Measurements from ENCODE around the gene AKT2.
"Not testable (repeated sequence)": the region's sequence is repeated elsewhere in the genome, so short reads cannot be mapped to it uniquely, and the experiment has no call there.

AKT2 gene

DNA sequence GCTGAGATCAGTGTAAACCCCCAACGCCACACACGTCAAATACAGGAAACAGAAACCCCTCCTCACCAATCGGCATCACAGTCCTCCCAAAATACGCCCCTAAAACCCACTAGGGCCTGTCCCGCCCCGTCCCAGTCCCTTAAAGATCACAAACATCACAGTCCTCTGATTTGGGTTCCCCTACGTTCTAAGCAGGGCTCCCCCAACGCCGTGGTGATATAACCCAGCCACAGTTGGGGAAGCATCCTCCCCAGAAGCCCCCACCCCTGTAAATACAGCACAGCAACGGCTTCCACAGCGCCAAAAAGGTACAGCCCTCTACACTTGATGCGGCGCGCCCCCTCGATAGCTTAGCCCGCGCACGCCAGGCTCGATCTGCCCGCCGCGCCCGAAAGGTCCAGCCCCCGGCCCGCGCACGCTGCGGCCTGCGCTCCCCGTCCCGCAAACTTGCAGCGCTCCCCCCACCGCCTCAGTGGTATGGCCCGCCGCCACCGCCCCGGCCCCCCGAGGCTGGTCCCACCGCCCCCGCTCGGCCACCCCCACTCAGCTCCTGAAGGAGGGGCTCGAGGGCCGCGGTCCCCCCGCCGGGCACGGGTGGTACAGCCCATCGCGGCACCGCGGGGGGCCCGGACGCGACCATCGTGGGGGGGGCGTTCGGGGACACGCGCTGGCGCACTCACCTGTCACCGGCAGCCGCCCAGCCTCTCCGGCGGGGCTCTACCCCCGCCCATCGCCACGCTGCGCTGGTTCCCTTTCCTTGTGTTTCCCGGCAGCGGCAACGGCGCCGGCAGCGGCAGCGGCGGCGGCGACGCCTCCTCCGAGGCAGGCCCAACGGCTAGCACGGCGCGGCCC lies at the start of gene AKT2:
AKT2 (minus strand) TSS at position 845 of the 852 bp plus-strand sequence. CDS start 20,078 bp downstream, outside the sequence.
- in situ Hi-C loops (cut with HindIII; ENCODE audit: low sequenced_read_pairs): no loop called here

DNA sequence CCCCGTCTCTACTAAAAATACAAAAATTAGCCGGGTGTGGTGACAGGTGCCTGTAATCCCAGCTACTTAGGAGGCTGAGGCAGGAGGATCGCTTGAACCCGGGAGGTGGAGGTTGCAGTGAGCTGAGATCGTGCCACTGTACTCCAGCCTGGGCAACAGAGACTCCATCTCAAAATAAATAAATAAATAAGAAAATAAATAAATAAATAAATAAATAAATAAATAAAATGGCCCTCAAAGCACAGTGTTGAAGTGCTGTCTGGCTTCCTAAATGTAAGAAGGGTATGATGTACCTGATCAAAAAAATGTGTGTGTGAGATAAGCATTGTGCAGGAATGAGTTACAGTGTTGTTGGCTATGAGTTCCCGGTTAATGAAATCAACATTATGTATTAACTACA lies 47.9 kb upstream of the AKT2 start:
- in situ Hi-C loops (cut with HindIII; ENCODE audit: low sequenced_read_pairs): not testable (repeated sequence)

DNA sequence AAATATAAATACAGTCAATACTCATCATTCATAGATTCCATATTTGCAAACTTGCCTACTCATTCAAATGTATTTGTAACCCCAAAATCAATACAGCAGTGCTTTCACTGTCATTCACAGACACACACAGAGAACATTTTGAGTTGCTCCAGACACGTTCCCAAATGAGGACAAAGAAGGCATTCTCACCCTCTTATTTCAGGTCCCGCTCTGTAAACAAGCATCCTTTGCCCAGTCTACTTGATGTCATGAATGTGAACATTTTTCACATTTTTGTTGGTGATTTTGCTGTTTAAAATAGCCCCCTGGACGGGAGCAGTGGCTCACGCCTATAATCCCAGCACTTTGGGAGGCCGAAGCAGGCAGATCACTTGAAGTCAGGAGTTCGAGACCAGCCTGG lies 47.5 kb upstream of the AKT2 start:
- in situ Hi-C loops (cut with HindIII; ENCODE audit: low sequenced_read_pairs): no loop called here

DNA sequence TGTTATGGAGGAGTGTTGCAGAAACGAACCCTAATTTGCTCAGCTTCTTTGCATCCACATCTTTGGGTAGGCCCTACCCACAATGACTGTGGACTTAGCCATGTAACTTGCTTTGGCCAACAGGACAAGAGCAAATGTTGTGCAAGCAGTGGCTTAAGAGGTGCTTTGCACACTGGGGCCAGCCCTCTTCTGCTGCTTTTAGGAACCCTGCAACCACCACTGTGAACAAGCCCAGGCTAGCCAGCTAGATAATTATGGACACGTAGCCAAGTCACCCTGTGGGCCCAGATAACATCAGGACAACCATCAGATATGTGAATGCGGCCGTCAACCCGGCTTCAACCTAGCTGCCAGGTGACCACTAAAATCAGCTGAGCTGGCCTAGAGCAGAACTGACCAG lies 45.9 kb upstream of the AKT2 start:
- in situ Hi-C loops (cut with HindIII; ENCODE audit: low sequenced_read_pairs): no loop called here

DNA sequence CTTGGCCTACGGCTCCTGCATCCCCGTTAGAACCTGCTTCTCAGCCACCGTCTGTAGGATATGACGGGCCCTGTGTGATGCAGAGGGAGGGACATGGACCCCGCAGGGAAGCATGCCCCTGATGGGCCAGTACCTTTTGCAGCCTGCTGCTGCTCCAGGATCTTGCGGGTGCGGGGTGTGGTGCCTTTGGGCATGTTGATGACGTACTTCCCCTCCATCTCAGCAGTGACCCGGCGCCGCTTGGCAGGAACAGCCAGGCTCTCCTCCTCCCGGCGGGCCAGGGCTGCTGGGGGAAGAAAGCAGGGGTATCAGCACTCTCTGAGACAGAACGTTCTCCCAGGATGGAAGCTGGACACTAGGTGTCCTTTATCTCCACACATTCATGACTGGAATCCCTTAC lies 41.1 kb upstream of the AKT2 start:
- in situ Hi-C loops (cut with HindIII; ENCODE audit: low sequenced_read_pairs): no loop called here

DNA sequence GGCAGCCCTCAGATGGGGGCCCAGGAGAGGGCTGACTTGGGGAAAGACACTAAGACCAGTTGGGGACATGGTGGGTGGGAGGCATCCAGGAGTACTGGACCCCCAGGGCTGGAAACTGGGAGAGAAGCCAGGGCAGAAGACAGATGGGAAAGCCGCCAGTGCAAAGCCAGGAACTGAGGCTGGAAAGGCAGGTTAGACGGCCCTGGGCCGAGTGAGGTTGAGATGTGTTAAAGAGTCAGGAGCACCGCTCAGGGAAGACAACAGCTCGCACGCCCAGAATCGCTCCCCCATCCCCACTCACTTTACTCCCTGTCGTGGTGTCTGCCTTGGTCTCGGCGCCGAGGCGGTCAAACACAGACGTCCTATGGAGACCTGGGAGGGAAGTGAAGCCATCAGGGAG lies 38.6 kb upstream of the AKT2 start:
- in situ Hi-C loops (cut with HindIII; ENCODE audit: low sequenced_read_pairs): no loop called here

DNA sequence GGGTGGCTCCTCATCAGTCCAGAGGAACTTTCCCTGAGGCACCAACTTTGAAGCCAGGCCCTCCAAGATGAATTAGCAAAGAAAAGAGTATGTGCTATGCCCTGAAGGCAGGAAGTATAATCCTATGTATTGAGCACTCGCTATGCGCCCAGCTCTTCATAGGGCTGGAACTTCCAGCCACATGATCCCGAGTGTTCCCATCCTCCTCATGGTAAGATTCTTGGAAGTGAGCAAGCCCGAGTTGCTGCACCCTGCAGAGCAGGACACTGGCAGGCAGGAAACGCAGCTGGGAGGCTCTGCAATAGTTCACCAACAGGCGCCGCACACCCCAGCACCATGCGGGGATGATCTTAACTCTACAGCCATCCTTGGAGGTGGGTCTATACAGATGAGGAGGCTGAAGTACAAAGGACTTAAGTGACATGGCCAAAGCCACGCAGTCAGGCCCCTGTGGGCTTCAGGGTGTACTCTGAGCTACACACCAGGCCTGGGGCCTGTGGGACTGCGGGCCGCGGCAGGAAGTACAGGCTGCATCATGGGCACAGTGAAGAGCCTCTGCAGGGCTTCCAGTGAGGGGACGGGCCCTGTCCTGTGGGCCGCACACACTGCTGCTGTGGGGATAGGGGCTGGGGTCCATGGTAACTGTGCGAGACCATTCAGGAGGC lies 37.9 kb upstream of the AKT2 start:
- in situ Hi-C loops (cut with HindIII; ENCODE audit: low sequenced_read_pairs): no loop called here

DNA sequence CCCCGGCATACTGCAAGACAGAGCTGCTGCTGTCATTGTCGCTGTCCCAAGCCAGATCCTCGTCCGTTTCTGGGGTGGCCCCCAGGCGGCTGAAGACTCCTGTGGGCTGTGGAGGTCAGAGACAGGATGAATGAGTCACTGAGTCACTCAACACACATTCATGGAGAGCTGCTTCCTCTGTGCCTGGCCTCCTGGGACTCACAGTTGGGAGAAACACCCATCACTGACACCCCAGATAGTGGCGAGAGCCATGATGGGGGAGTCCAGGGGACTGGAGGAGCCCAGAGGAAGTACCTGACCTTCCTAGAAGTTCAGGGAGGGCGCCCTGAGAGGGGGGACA lies 37.1 kb upstream of the AKT2 start:
- in situ Hi-C loops (cut with HindIII; ENCODE audit: low sequenced_read_pairs): no loop called here

DNA sequence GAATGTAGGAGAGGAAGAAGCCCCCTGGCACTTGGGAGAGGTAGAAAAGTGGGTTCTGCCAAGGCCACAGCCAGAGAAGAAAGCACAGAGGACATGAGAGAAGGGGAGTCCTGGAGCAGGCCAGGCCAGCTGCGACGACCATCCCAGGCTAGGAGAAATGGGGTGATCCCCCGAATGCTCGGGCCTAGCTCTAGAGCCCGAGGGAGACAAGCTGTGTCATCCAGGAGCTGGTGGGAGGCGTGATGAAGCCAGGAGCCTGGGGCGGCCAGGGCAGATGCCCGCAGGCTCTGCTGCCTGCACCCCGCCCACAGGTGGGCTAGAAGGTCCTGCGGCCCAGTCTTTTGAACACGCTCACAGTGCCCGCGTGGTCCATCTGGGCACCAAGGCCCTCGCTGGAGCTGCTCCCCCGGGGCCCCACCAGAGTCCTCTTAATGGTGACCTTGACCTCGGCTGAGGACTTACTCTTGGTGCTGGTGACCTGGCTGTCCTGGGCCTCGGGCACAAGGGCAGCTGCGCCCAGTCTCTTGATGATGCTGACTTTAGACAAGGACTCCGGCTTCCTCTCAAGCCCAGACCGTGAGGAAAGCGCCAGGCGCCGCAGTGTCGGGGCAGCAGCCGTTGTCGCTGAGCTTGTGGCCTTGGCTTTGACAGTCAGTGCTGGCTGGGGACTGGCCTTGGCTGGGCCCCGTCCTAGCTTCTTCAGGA lies 36.6 kb upstream of the AKT2 start:
- in situ Hi-C loops (cut with HindIII; ENCODE audit: low sequenced_read_pairs): no loop called here

DNA sequence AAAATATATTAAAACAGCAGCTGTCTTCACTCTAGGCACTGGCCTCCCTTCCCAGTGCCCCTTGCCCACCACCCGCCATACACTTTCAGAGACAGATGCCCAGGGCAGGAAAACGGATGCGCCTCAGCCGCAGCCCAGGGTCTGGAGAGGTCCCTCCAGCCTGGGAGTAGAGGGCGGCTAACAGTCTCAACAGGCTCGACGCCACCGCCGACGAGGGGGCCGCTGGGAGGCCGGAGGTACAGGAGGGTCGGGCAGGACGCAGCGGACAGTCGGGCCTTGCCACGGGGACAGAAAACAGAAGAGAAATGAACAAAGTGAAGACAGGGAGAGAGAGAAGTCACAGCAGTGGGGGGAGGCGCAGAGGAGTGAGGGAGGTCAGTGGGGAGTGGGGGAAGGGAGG lies 35.9 kb upstream of the AKT2 start:
- in situ Hi-C loops (cut with HindIII; ENCODE audit: low sequenced_read_pairs): no loop called here

DNA sequence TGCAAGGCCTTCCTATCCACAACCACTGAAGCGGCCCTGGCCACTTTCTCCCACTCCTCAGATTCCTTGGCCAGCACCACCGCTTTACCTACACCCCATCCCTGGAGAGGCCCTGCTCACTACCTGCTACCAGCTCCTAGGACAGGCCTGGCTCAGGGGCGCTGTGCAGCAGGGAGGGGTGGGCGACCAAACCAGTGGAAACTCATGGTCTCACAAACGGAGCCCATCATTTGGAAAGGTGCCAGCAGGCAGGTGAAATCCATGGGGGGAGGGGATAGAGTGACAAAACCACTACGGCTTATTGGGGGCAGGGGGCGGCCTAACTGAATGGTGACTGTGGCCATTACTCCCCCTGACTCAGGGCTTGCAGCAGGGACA lies 35.4 kb upstream of the AKT2 start:
- in situ Hi-C loops (cut with HindIII; ENCODE audit: low sequenced_read_pairs): no loop called here

DNA sequence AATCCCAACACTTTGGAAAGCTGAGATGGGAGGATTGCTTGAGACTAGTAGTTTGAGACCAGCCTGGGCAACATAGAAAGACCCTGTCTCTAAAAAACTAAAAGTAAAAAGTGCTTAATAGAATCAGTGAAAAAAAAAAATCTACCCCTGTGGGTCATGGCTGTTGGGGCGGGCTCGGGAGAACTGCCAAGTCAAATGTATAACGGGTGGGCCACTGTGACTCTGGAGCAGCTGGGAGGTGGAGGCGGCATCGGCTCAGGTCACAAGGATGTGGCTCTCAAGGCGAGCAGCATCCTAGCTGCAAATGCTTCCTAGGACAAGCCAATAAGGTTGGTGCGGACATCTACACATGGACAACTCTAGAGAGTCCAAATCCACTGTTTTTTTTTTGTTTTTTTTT lies 32.2 kb upstream of the AKT2 start:
- in situ Hi-C loops (cut with HindIII; ENCODE audit: low sequenced_read_pairs): no loop called here

DNA sequence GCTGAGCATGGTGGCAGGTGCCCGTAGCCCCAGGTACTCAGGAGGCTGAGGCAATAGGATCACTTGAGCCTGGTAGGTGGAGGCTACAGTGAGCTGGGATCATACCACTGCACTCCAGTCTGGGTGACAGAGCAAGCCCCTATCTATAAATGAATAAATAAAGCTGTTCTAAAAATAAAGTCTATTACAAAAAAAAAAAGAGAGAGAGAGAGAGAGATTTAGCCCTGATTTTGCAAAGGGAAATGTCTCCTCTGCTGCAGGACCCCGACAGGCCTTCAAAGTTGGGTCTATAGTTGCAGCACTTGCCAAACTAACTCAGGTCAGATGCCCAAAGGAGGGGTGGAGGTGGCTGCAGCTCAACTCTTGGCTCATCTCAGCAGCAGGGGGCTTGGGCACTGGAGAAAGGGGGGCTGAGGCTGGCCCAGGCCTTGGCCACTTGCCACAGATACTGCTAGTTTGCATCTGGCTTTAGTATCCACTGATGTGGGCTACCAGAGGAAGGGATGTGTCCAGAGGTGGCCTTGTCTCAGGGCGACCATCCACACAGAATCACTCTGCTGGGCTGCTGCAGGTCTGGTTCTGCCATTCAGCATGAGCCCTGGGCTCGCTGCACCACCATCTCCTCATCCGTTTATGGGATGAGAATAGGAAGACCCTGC lies 30.8 kb upstream of the AKT2 start:
- in situ Hi-C loops (cut with HindIII; ENCODE audit: low sequenced_read_pairs): no loop called here

DNA sequence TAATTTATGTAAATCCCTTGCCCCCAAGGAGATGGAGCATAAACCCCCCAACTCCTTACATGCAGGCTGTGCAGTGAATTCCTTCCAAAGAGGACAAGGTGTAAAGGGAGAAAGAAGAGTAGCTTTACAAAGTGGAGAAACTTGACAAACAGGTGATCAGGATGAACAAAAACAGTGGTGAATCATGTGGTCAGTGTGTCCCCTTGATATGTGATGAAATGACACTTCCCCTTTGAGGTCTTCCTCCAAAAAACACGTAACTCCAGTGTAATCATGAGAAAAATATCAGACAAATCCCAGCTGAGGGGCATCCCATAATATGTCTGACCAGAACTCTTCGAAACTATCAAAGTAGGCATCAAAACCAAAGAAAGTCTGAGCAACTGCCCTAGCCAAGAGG lies 29.5 kb upstream of the AKT2 start:
- in situ Hi-C loops (cut with HindIII; ENCODE audit: low sequenced_read_pairs): no loop called here

DNA sequence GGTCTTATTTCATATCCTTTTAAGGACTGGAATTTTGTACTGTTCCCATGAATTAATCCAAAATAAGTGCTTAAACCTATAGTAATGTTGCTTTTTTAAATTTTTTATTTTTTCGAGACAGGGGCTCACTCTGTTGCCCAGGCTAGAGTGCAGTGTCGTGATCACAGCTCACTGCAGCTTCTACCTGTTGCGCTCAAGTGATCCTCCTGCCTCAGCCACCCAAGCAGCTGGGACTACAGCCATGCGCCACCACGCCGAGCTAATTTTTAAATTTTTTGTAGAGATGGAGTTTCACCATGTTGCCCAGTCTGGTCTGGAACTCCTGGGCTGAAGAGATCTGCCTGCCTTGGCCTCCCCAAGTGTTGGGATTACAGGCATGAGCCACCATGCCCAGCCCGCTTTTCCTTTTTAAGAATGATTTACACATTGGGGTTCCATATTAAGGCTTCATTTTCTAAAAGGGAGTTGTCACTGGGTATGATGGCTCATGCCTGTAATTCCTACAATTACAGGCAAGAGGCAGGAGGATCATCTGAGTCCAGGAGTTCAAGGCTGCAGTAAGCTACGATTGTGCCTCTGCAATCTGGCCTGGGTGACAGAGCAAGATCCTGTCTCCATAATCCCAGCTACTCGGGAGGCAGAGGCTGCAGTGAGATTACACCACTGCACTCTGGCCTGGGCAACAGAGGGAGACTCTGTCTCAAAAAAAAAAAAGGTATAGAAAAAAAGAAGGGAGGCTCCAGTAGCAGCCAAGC lies 28.3 kb upstream of the AKT2 start:
- in situ Hi-C loops (cut with HindIII; ENCODE audit: low sequenced_read_pairs): no loop called here

DNA sequence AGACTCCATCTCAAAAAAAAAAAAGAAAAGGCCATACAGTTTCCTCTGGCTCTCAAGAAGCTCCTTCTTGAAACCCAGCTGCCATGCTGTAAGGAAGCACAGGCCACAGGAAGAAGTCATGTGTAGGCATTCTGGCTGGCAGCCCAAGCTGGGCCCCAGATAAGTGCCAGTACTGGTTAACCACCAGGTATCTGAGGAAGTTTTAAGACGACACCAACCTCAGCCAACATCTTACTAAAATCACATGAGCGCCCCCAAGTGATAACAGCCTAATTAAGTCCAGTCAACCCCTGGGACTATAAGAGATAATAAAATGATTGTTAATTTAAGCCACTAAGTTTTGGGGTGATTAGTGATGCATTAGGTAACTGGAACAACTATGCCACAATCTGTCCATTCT lies 27.4 kb upstream of the AKT2 start:
- in situ Hi-C loops (cut with HindIII; ENCODE audit: low sequenced_read_pairs): no loop called here

DNA sequence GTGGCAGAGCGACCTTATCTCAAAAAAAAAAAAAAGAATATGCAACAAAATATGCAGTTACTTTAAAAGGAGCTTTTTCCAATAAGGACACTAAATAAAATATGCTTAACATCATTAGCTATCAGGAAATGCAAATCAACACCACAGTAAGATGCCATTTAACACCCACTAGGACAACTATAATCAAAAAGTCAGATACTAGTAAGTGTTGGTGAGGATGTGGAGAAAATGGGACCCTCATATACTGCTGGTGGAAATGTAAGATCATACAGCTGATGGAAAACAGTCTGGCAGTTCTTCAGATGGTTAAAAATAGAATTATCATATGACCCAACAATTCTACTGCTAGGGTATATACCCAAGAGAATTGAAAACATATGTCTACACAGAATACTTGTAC lies 24.5 kb upstream of the AKT2 start:
- in situ Hi-C loops (cut with HindIII; ENCODE audit: low sequenced_read_pairs): no loop called here

DNA sequence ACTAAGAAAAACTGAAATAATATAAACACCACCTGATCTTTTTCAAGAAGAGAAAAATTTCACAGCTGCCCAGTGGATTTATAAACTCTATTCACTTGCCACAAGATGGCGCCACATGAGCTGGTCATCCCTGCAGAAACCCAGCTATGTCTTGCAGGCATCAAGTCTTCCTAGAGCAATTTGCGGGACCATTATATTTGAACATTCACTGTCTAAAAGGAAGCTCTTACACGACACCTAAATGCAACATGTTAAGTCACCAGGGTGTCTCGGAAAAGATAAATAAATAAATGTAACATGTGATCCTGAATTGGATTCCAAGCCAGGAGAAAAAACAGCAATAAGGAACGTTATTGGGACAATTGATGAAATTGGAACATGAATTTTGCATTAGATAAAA lies 20.3 kb upstream of the AKT2 start:
- in situ Hi-C loops (cut with HindIII; ENCODE audit: low sequenced_read_pairs): no loop called here

DNA sequence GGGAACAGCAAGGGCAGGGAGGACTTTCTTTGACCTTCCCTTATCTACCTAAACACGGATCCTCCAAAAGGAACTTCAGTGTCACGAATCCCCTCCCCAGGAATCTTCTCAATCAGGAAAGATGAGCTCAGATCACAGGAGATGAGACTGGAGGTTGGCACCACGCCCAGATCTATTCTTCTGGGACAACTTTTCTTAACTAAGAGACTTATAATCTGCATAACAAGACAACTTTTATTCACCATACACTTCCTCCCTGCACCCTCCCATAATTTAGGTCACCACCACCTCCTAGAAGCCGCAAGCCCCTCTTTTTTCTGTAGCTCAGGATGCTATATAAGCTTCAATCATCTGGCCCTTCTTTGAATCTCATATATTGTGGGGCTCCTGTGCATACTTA lies 19.2 kb upstream of the AKT2 start:
- in situ Hi-C loops (cut with HindIII; ENCODE audit: low sequenced_read_pairs): loop anchor here (5.0 kb wide), 1 partner anchor 48 kb away; no protein-coding TSS in a partner anchor

DNA sequence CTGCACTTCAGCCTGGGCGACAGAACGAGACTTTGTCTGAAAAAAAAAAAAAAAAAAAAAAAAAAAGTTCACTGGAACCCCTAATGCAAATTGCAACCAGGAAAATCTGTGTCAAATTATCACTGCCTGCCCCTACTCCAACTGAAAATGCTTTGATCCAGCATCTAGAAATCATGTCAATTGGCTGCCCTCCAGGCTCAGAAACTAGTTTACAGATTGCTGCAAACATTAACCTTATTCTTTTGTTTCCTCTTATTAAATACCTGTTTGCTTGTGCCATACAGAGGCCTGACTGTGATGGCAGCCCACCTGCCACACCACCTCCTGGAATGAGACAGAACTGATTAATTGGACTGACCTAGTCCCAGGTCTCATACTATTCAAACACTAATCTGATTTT lies 18.6 kb upstream of the AKT2 start:
- in situ Hi-C loops (cut with HindIII; ENCODE audit: low sequenced_read_pairs): loop anchor here (5.0 kb wide), 1 partner anchor 49 kb away; no protein-coding TSS in a partner anchor

Data from endothelial cell of hepatic sinusoid (primary cell).